Lower leg skin (tissue), 4 donors: ENCODE data around the gene SLC8A1. TPM values are rescaled to one million over a fixed set of nuclear protein-coding genes. Genes with fewer than 3 reads are reported as not detected.

Source experiments
- DNase-seq, 2 donors: peaks; one replicate each; pipeline ENCODE4 v3.0.0-alpha.2; 2019; ENCODE audit warnings: low spot score in 2 of 2
- H3K4me3 ChIP-seq: fragments of 200-600 bp; sonication (generic); 2 replicates; pipeline ENCODE4 v1.5.1; 2017; ENCODE audit warnings: mild to moderate bottlenecking, low read depth; ENCODE audit not compliant: poor library complexity, severe bottlenecking
- CTCF ChIP-seq, 3 donors: fragments of 450-650 bp; IDR thresholded peaks; one replicate each; pipeline ENCODE4 v1.5.1; 2016; ENCODE audit warnings: antibody characterized with exemption in 3 of 3, mild to moderate bottlenecking in 3 of 3, moderate library complexity in 2 of 3
- POLR2A ChIP-seq, 2 donors: fragments of 450-650 bp; IDR thresholded peaks; one replicate each; pipeline ENCODE4 v1.6.1; 2016 to 2017; ENCODE audit warnings: antibody characterized with exemption in 2 of 2, mild to moderate bottlenecking in 1 of 2, moderate library complexity in 1 of 2
- WGBS, 2 donors: methylation state at CpG; one replicate each; pipeline ENCODE4 v1.1.5; 2018; 5-methylcytosine and 5-hydroxymethylcytosine counted together
- intact Hi-C: fragments of 100-400 bp; cut with DNase I; formaldehyde crosslinking; loops from one replicate; pipeline ENCODE4 v1.15.0; 2023; ENCODE audit warnings: low total_unique reads
- total RNA-seq, 4 donors: library from RNA; depleted of rRNA; stranded (reverse); fragments of >200 nt; gene quantifications; one replicate each; pipeline ENCODE4 v1.1.0, GENCODE V29; 2016

SLC8A1 gene
- total RNA-seq, 4 donors from 2014 or later: 7.5 to 21.2 (median 13.0) TPM

GRCh38 chr2:40284797-40285196 is 167.1 kb downstream of the SLC8A1 start:
- no peak for TF ChIP-seq POLR2A (IDR thresholded peaks at IDR 0.05)
- TF ChIP-seq CTCF (IDR thresholded peaks at IDR 0.05): no peak
- WGBS, 2 donors: 85 to 88% methylated on average over 1 of the region's 1 CpG
- DNase-seq: no peak
- intact Hi-C loops: no loop called here
- no peak overlapping the region for H3K4me3 ChIP-seq

- intact Hi-C loops: no loop called here
- TF ChIP-seq CTCF (IDR thresholded peaks at IDR 0.05) (no peak), POLR2A (IDR thresholded peaks at IDR 0.05) (no peak)
- DNase-seq: no peak
- no peak overlapping the region for H3K4me3 ChIP-seq
- WGBS, 2 donors: 77 to 81% methylated on average over 7 of the region's 7 CpGs
Measured at GRCh38 chr2:40283111-40283909, 168.6 kb downstream of the SLC8A1 start.

- no peak for DNase-seq
- no peak for TF ChIP-seq CTCF (IDR thresholded peaks at IDR 0.05)
- no peak for TF ChIP-seq POLR2A (IDR thresholded peaks at IDR 0.05)
- H3K4me3 ChIP-seq: no peak overlapping the region
- intact Hi-C loops: no loop called here
- WGBS, 2 donors: 79 to 87% methylated on average over 7 of the region's 7 CpGs
Measured at GRCh38 chr2:40282428-40282827, 169.5 kb downstream of the SLC8A1 start.

GRCh38 chr2:40281021-40281940 is 170.6 kb downstream of the SLC8A1 start:
- no peak for TF ChIP-seq CTCF (IDR thresholded peaks at IDR 0.05)
- no peak for TF ChIP-seq POLR2A (IDR thresholded peaks at IDR 0.05)
- WGBS, 2 donors: 34 to 36% methylated on average over 3 of the region's 3 CpGs
- intact Hi-C loops: no loop called here
- H3K4me3 ChIP-seq: no peak overlapping the region
- DNase-seq: peak in 1 of 2 donors; percentile 51

GRCh38 chr2:40279482-40279881 is 172.4 kb downstream of the SLC8A1 start:
- intact Hi-C loops: no loop called here
- no peak overlapping the region for H3K4me3 ChIP-seq

More at GRCh38 chr2:40279482-40279881, 172.4 kb downstream of the SLC8A1 start:
- DNase-seq: no peak
- TF ChIP-seq CTCF (IDR thresholded peaks at IDR 0.05): no peak
- no peak for TF ChIP-seq POLR2A (IDR thresholded peaks at IDR 0.05)
- 95 to 97% methylated on average over 2 of the region's 2 CpGs for WGBS, 2 donors
